DOHH2 (cell line): Measurements from ENCODE around the gene THRB.

Source experiments
- H3F3A ChIP-seq: fragments of 200-600 bp; sonication (generic), shearing (Covaris generic); 2 replicates; pipeline ENCODE4 v1.6.0; 2016; ENCODE audit warnings: antibody characterized with exemption, mild to moderate bottlenecking; ENCODE audit not compliant: control insufficient read depth, insufficient read depth
- H3K27ac ChIP-seq: fragments of 200-600 bp; sonication (generic); 2 replicates; pipeline ENCODE4 v1.5.1; 2014; ENCODE audit warnings: low read depth, mild to moderate bottlenecking, low read length, moderate library complexity
- H3K27me3 ChIP-seq: fragments of 200-600 bp; sonication (generic); 2 replicates; pipeline ENCODE4 v1.6.1; 2014; ENCODE audit warnings: mild to moderate bottlenecking, low read length, mixed read lengths; ENCODE audit not compliant: control insufficient read depth
- H3K36me3 ChIP-seq: fragments of 200-600 bp; sonication (generic); 2 replicates; pipeline ENCODE4 v1.6.1; 2014; ENCODE audit warnings: mild to moderate bottlenecking, low read length, moderate library complexity, mixed read lengths; ENCODE audit not compliant: control insufficient read depth
- H3K4me1 ChIP-seq: fragments of 200-600 bp; sonication (generic); 2 replicates; pipeline ENCODE4 v1.6.1; 2014; ENCODE audit warnings: mild to moderate bottlenecking, low read length, mixed read lengths; ENCODE audit not compliant: control insufficient read depth
- H3K4me2 ChIP-seq: fragments of 200-600 bp; sonication (generic); 2 replicates; pipeline ENCODE4 v1.6.0; 2014; ENCODE audit warnings: mild to moderate bottlenecking, low read length, moderate library complexity
- H3K4me3 ChIP-seq: fragments of 200-600 bp; sonication (generic); 2 replicates; pipeline ENCODE4 v1.5.1; 2014; ENCODE audit warnings: mild to moderate bottlenecking, low read length, mixed read lengths
- H3K79me2 ChIP-seq: fragments of 200-600 bp; sonication (generic); 2 replicates; pipeline ENCODE4 v1.6.1; 2014; ENCODE audit warnings: mild to moderate bottlenecking, low read length, mixed read lengths; ENCODE audit not compliant: control insufficient read depth
- H3K9me2 ChIP-seq: fragments of 200-600 bp; sonication (generic); replicated peaks from 2 replicates; pipeline ENCODE4 v1.6.1; 2014; ENCODE audit warnings: mild to moderate bottlenecking, low read length, mixed read lengths; ENCODE audit not compliant: control insufficient read depth
- H3K9me3 ChIP-seq: fragments of 200-600 bp; sonication (generic); 2 replicates; pipeline ENCODE4 v1.6.1; 2014; ENCODE audit warnings: antibody characterized with exemption, low read length, mixed read lengths; ENCODE audit not compliant: control insufficient read depth, insufficient read depth
- H4K20me1 ChIP-seq: fragments of 200-600 bp; sonication (generic); 2 replicates; pipeline ENCODE4 v1.6.0; 2014; ENCODE audit warnings: low read depth, mild to moderate bottlenecking, antibody characterized with exemption, low read length, moderate library complexity; ENCODE audit not compliant: control insufficient read depth, insufficient read depth
- CTCF ChIP-seq: fragments of 200-600 bp; sonication (generic); IDR thresholded peaks from one replicate; pipeline ENCODE4 v1.5.1; 2014; ENCODE audit warnings: antibody characterized with exemption, mild to moderate bottlenecking, low read depth, low read length; ENCODE audit not compliant: poor library complexity, severe bottlenecking
- EZH2phosphoT487 ChIP-seq: fragments of 200-600 bp; sonication (generic); IDR thresholded peaks from 2 replicates; pipeline ENCODE4 v1.6.1; 2017; ENCODE audit warnings: borderline replicate concordance, mild to moderate bottlenecking, antibody characterized with exemption, low read length, moderate library complexity, mixed read lengths

THRB gene

GRCh38 chr3:24450160-24450907 lies 44.3 kb downstream of the THRB start:
- no peaks in the 10 kb centered on the region for H3K79me2 ChIP-seq
- H3K4me3 ChIP-seq: no peak overlapping the region
- TF ChIP-seq EZH2phosphoT487 (no peak), CTCF (no peak)
- H3K4me2 ChIP-seq: no peak overlapping the region
- no peaks in the 10 kb centered on the region for H3K4me1 ChIP-seq
- no peaks in the 10 kb centered on the region for H4K20me1 ChIP-seq
- H3K36me3 ChIP-seq: no peaks in the 10 kb centered on the region
- no peaks in the 10 kb centered on the region for H3K9me3 ChIP-seq
- no peaks in the 10 kb centered on the region for H3F3A ChIP-seq
- H3K9me2 ChIP-seq: no peaks in the 10 kb centered on the region
- H3K27ac ChIP-seq: no peak overlapping the region
- H3K27me3 ChIP-seq: no peaks in the 10 kb centered on the region

DNA sequence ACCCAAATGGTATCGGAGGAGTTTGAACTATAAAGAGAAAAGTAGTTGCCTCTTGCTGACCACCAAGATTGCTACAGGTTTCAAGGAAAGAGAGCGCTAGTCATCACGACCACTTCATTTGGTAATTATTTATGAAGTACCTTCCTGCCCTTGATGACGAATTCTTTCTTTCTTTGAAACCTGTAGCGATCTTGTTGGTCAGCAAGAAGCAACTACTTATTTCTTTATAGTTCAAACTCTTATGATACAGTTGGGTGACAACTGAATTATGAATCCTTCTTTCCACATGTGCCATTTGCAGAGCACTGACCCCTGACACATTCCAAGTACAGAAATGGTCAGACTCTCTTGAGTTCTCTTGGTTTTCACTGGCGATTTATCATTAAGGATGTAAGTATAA lies 46.8 kb downstream of the THRB start:
- Histone ChIP-seq H3K9me2 (no peaks in the 10 kb centered on the region), H3F3A (no peaks in the 10 kb centered on the region), H3K79me2 (no peaks in the 10 kb centered on the region), H4K20me1 (no peaks in the 10 kb centered on the region), H3K27me3 (no peaks in the 10 kb centered on the region), H3K27ac (no peak overlapping the region), H3K9me3 (no peaks in the 10 kb centered on the region), H3K4me3 (no peak overlapping the region), H3K4me2 (no peak overlapping the region), H3K4me1 (no peaks in the 10 kb centered on the region), H3K36me3 (no peaks in the 10 kb centered on the region)
- TF ChIP-seq EZH2phosphoT487 (no peak), CTCF (no peak)

GRCh38 chr3:24446032-24446431 lies 48.6 kb downstream of the THRB start:
- Histone ChIP-seq H3K4me1 (no peaks in the 10 kb centered on the region), H3K27me3 (no peaks in the 10 kb centered on the region)
- TF ChIP-seq EZH2phosphoT487: no peak
- TF ChIP-seq CTCF: no peak

DNA sequence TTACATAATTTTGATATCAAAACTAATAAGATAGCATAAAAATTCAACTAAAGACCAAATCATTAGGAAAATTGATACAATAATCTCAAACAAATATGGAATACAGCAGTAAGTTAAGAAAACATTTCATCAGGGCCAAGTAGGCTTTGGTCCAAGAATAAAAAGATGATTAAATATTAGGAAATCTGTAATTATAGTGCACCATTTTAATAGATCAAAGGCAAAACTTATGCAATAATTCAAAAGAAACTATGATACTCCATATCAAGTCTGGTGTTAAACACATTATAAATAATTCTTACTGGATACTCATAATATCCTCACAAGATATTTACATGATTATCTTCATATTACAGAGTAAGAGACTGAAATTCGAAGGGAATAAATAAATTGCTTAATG lies 51.2 kb downstream of the THRB start:
- Histone ChIP-seq H3K4me3 (no peak overlapping the region), H3K36me3 (no peaks in the 10 kb centered on the region), H3K9me2 (no peaks in the 10 kb centered on the region), H3F3A (no peaks in the 10 kb centered on the region), H3K27me3 (no peaks in the 10 kb centered on the region), H3K27ac (no peak overlapping the region), H4K20me1 (no peaks in the 10 kb centered on the region), H3K4me2 (no peak overlapping the region), H3K4me1 (no peaks in the 10 kb centered on the region), H3K79me2 (no peaks in the 10 kb centered on the region), H3K9me3 (no peaks in the 10 kb centered on the region)
- TF ChIP-seq CTCF: no peak
- no peak for TF ChIP-seq EZH2phosphoT487

More at GRCh38 chr3:24446032-24446431, 48.6 kb downstream of the THRB start:
- no peak overlapping the region for H3K4me2 ChIP-seq
- no peaks in the 10 kb centered on the region for H3K79me2 ChIP-seq
- no peak overlapping the region for H3K4me3 ChIP-seq
- no peaks in the 10 kb centered on the region for H3F3A ChIP-seq
- no peaks in the 10 kb centered on the region for H3K9me2 ChIP-seq
- H3K36me3 ChIP-seq: no peaks in the 10 kb centered on the region
- no peaks in the 10 kb centered on the region for H4K20me1 ChIP-seq
- H3K9me3 ChIP-seq: no peaks in the 10 kb centered on the region
- H3K27ac ChIP-seq: no peak overlapping the region
